HCT116 (cell line): ENCODE measurements around the gene HEXB.
"Not testable (repeated sequence)": the region's sequence is repeated elsewhere in the genome, so short reads cannot be mapped to it uniquely, and the experiment has no call there.

Experiments
- FOSL1 ChIP-seq: IDR thresholded peaks from 2 replicates; pipeline ENCODE4 v1.6.1; 2012; ENCODE audit warnings: low read depth
- JUND ChIP-seq: IDR thresholded peaks from 2 replicates; pipeline ENCODE4 v1.6.1; 2012
- POLR2AphosphoS5 ChIP-seq: IDR thresholded peaks from 2 replicates; pipeline ENCODE4 v1.6.1; 2011; ENCODE audit warnings: mild to moderate bottlenecking, low read depth, low read length, moderate library complexity
- RAD21 ChIP-seq: IDR thresholded peaks from 2 replicates; pipeline ENCODE4 v1.6.1; 2012; ENCODE audit warnings: low read depth, mild to moderate bottlenecking
- SP1 ChIP-seq: IDR thresholded peaks from 2 replicates; pipeline ENCODE4 v1.6.1; 2012; ENCODE audit warnings: low read depth
- ZNF274 ChIP-seq: fragments of 200-500 bp; sonication (Bioruptor generic); IDR thresholded peaks from 2 replicates; pipeline ENCODE4 v1.6.1; 2014; ENCODE audit warnings: mild to moderate bottlenecking, low read depth, low read length, inconsistent platforms
- TF ChIP-seq, protein P1 (sequence below), 3 experiments: fragments of 200-600 bp in 1 of 3; sonication (generic) in 1 of 3; IDR thresholded peaks in 2 of 3; conservative IDR thresholded peaks in 1 of 3; 2 replicates each; pipeline ENCODE4 v1.5.1; 2012 to 2017; ENCODE audit warnings: low read depth in 2 of 3, low read length in 2 of 3, antibody characterized with exemption in 1 of 3, borderline replicate concordance in 1 of 3, control low read depth in 1 of 3, mild to moderate bottlenecking in 1 of 3, mixed read lengths in 1 of 3, mixed run types in 1 of 3, moderate library complexity in 1 of 3; ENCODE audit not compliant: insufficient read depth in 1 of 3
- TF ChIP-seq, protein P2 (sequence below): IDR thresholded peaks from 2 replicates; pipeline ENCODE4 v1.6.1; 2012; ENCODE audit warnings: low read depth

DNA sequence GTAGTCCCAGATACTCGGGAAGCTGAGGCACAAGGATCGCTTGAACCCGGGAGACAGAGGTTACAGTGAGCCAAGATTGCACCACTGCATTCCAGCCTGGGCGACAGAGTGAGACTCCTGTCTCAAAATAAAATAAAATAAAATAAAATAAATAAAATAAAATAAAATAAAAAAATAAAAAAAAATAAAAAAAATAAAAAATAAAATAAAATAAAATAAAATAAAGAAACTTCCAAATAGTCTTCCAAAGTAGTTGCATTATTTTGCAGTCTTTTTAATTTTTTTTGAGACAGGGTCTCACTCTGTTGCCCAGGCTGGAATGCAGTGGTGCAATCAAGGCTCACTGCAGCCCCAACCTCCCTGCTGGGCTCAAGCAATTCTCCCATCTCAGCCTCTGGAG is 63.7 kb downstream of the HEXB start:
- TF ChIP-seq, protein P1, sequence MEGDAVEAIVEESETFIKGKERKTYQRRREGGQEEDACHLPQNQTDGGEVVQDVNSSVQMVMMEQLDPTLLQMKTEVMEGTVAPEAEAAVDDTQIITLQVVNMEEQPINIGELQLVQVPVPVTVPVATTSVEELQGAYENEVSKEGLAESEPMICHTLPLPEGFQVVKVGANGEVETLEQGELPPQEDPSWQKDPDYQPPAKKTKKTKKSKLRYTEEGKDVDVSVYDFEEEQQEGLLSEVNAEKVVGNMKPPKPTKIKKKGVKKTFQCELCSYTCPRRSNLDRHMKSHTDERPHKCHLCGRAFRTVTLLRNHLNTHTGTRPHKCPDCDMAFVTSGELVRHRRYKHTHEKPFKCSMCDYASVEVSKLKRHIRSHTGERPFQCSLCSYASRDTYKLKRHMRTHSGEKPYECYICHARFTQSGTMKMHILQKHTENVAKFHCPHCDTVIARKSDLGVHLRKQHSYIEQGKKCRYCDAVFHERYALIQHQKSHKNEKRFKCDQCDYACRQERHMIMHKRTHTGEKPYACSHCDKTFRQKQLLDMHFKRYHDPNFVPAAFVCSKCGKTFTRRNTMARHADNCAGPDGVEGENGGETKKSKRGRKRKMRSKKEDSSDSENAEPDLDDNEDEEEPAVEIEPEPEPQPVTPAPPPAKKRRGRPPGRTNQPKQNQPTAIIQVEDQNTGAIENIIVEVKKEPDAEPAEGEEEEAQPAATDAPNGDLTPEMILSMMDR (IDR thresholded peaks at IDR 0.05 in 2 of 3, conservative IDR thresholded peaks at IDR 0.05 in 1 of 3; ENCODE audit: borderline replicate concordance in 1 of 3, insufficient read depth in 1 of 3, low read depth in 2 of 3, low read length in 2 of 3): not testable (repeated sequence)
- TF ChIP-seq RAD21, SP1, JUND, FOSL1, ZNF274, POLR2AphosphoS5: not testable (repeated sequence)
- TF ChIP-seq, protein P2, sequence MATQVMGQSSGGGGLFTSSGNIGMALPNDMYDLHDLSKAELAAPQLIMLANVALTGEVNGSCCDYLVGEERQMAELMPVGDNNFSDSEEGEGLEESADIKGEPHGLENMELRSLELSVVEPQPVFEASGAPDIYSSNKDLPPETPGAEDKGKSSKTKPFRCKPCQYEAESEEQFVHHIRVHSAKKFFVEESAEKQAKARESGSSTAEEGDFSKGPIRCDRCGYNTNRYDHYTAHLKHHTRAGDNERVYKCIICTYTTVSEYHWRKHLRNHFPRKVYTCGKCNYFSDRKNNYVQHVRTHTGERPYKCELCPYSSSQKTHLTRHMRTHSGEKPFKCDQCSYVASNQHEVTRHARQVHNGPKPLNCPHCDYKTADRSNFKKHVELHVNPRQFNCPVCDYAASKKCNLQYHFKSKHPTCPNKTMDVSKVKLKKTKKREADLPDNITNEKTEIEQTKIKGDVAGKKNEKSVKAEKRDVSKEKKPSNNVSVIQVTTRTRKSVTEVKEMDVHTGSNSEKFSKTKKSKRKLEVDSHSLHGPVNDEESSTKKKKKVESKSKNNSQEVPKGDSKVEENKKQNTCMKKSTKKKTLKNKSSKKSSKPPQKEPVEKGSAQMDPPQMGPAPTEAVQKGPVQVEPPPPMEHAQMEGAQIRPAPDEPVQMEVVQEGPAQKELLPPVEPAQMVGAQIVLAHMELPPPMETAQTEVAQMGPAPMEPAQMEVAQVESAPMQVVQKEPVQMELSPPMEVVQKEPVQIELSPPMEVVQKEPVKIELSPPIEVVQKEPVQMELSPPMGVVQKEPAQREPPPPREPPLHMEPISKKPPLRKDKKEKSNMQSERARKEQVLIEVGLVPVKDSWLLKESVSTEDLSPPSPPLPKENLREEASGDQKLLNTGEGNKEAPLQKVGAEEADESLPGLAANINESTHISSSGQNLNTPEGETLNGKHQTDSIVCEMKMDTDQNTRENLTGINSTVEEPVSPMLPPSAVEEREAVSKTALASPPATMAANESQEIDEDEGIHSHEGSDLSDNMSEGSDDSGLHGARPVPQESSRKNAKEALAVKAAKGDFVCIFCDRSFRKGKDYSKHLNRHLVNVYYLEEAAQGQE: not testable (repeated sequence)
